Mesendoderm (in vitro differentiated cells): Measurements from ENCODE around the gene SCLY.
A peak's percentile ranks its signal among the peaks of the same experiment; 100 is the strongest.

Experiments
- DNase-seq: peaks from one replicate; pipeline ENCODE4 v3.0.0; 2013
- H2AK5ac ChIP-seq: 2 replicates; pipeline ENCODE4 v1.6.1; 2013; ENCODE audit warnings: low read length, inconsistent platforms
- H2BK120ac ChIP-seq: 2 replicates; pipeline ENCODE4 v1.6.1; 2013; ENCODE audit warnings: low read depth, mild to moderate bottlenecking, low read length, moderate library complexity, mixed read lengths
- H2BK15ac ChIP-seq: replicated peaks from 2 replicates; pipeline ENCODE4 v1.6.1; 2013; ENCODE audit warnings: low read depth, mild to moderate bottlenecking, moderate library complexity
- H2BK5ac ChIP-seq: 2 replicates; pipeline ENCODE4 v1.6.1; 2013; ENCODE audit warnings: low read length, inconsistent platforms
- H3K18ac ChIP-seq: 2 replicates; pipeline ENCODE4 v1.6.1; 2013; ENCODE audit warnings: mild to moderate bottlenecking, low read length, mixed read lengths
- H3K23ac ChIP-seq: one replicate; pipeline ENCODE4 v1.6.1; 2013; ENCODE audit warnings: low read length
- H3K27ac ChIP-seq: 2 replicates; pipeline ENCODE4 v1.5.1; 2013; ENCODE audit warnings: low read depth, mild to moderate bottlenecking, inconsistent platforms, low read length, moderate library complexity
- H3K27me3 ChIP-seq: 2 replicates; pipeline ENCODE4 v1.6.1; 2013; ENCODE audit warnings: low read length, control low read depth, mild to moderate bottlenecking, inconsistent platforms; ENCODE audit not compliant: insufficient read depth, poor library complexity
- H3K36me3 ChIP-seq: 2 replicates; pipeline ENCODE4 v1.6.1; 2013; ENCODE audit warnings: low read length, inconsistent platforms; ENCODE audit not compliant: control insufficient read depth, insufficient read depth
- H3K4ac ChIP-seq: one replicate; pipeline ENCODE4 v1.6.1; 2013; ENCODE audit warnings: low read depth, mild to moderate bottlenecking, low read length, moderate library complexity
- H3K4me1 ChIP-seq: 2 replicates; pipeline ENCODE4 v1.6.1; 2013; ENCODE audit warnings: low read depth, low read length, inconsistent platforms; ENCODE audit not compliant: control insufficient read depth
- H3K4me2 ChIP-seq: 2 replicates; pipeline ENCODE4 v1.6.1; 2013; ENCODE audit warnings: low read length
- H3K4me3 ChIP-seq: 2 replicates; pipeline ENCODE4 v1.5.1; 2013; ENCODE audit warnings: mild to moderate bottlenecking, low read length
- H3K56ac ChIP-seq: one replicate; pipeline ENCODE4 v1.6.1; 2013; ENCODE audit warnings: low read length
- H3K79me1 ChIP-seq: 2 replicates; pipeline ENCODE4 v1.6.1; 2013; ENCODE audit warnings: low read length, inconsistent platforms
- H3K79me2 ChIP-seq: 2 replicates; pipeline ENCODE4 v1.6.1; 2013; ENCODE audit warnings: mild to moderate bottlenecking, low read length; ENCODE audit not compliant: control insufficient read depth, insufficient read depth
- H3K9ac ChIP-seq: 2 replicates; pipeline ENCODE4 v1.6.1; 2013; ENCODE audit warnings: low read length, inconsistent platforms
- H4K5ac ChIP-seq: one replicate; pipeline ENCODE4 v1.6.1; 2013; ENCODE audit warnings: low read length
- H4K8ac ChIP-seq: one replicate; pipeline ENCODE4 v1.6.1; 2013; ENCODE audit warnings: low read depth, mild to moderate bottlenecking, control low read depth, low read length, moderate library complexity
- WGBS: extraction: QIAGEN DNeasy Blood & Tissue Kit; methylation state at CpG from one replicate; pipeline ENCODE4 v1.1.7; 2013; ENCODE audit warnings: low lambda C conversion rate, missing lambda C conversion rate; ENCODE audit not compliant: insufficient coverage; ENCODE audit errors: extremely low coverage; 5-methylcytosine and 5-hydroxymethylcytosine counted together

The SCLY gene

DNA sequence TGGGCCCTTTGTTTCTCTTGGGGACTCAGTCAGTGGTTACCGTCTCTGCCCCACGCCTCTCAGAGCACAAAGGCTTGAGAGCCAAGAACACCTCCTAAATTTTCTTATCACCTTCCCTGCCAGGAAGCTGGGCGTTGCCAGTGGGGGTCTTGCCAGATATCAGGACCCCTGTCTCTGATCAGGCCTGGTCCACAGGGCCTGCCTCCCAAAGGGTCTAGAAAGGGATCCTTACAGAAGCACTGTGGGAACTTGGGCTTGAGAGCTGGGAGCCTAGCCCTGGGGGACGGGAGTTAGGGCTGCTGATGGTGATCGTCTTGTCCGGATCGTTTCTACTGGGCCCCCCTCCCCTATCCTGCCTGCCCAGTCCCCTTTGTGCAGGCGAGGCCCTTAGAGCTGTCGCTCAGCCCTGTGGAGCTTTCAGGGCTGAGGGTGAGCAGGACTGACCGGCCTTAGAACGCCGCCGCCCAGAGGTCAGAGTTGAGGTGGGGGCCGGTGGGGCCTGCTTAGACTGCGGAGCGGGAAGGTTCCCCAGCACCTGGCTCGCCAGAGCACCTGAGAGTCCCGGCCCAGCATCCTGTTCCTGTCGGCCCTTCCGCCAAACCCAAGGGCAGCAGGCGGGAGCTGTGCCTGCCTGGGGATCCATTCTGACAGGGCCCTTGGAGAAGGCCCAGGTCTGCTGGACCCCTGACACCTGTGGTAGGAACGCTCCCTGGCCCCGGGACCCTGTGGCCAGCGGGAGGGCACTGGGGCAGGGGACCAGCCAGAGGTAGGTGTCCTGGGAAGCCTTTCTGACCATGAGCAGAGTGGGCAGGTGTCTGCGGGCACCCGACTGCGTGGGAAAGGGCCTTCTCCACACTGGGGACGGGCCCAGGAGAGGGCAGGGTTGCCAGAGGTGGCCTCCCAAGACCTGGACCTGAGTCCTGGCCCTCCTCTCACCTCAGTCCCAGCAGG lies 40.3 kb downstream of the SCLY start:
- WGBS, result no CpG with 5 or more reads among the region's 28 CpGs

DNA sequence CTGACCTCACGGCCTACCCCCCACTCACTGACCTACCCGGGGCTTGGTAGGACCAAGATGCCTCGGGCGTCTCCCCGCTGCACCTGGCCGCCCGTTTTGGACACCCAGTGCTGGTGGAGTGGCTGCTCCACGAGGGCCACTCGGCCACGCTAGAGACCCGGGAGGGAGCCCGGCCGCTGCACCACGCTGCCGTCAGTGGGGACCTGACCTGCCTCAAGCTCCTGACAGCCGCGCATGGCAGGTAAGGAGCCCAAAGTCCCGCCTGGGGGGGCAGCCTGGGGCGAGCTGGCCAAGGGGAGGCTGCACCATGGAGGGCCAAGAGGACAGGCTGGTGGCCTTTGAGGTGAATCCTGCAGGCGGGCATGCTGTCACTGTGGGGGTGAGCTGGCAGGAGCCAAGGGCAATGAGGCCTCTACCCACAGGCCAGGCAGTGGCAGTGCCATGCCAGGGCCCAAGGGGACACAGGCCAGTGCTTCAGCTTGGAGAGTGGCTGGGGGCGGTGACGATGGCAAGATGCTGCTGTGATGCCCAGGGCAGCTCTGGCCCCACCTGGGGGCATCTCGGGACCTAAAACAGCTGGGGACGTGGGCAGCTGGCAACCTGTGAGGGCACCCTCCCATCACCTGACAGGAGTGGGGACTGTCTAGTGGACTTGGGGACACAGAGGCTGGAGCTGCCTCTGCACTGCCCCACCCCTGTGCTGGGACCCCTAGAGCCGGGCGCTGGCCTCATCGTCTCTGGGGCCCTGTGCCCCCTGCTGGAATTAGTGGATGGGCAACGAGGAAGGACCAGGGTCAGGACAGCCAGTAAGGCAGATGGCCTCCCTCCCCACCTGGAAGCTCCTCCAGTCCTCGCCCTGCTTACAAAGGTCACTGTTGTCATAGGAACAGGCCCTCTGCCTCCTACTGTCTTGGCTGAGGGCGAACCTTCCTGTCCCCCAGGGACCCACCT lies 41.4 kb downstream of the SCLY start:
- DNase-seq, result peak; percentile 42
- WGBS, result no CpG with 5 or more reads among the region's 30 CpGs

More for the DNA sequence above, 40.3 kb downstream of the SCLY start:
- no peak overlapping the region for H3K18ac ChIP-seq
- H3K79me2 ChIP-seq, result no peaks in the 10 kb centered on the region
- no peaks in the 10 kb centered on the region for H3K4me1 ChIP-seq
- H4K5ac ChIP-seq, result no peak overlapping the region
- no peaks in the 10 kb centered on the region for H3K79me1 ChIP-seq
- no peak overlapping the region for H2BK5ac ChIP-seq
- no peaks in the 10 kb centered on the region for H3K27me3 ChIP-seq
- no peak for DNase-seq
- no peak overlapping the region for H3K27ac ChIP-seq
- H3K4me2 ChIP-seq, result no peak overlapping the region
- no peak overlapping the region for H3K4me3 ChIP-seq
- no peak overlapping the region for H2BK15ac ChIP-seq
- H3K4ac ChIP-seq, result no peak overlapping the region
- no peak overlapping the region for H2BK120ac ChIP-seq
- no peak overlapping the region for H2AK5ac ChIP-seq
- no peak overlapping the region for H4K8ac ChIP-seq
- H3K56ac ChIP-seq, result no peak overlapping the region
- no peak overlapping the region for H3K9ac ChIP-seq
- H3K36me3 ChIP-seq, result no peaks in the 10 kb centered on the region
- no peak overlapping the region for H3K23ac ChIP-seq

DNA sequence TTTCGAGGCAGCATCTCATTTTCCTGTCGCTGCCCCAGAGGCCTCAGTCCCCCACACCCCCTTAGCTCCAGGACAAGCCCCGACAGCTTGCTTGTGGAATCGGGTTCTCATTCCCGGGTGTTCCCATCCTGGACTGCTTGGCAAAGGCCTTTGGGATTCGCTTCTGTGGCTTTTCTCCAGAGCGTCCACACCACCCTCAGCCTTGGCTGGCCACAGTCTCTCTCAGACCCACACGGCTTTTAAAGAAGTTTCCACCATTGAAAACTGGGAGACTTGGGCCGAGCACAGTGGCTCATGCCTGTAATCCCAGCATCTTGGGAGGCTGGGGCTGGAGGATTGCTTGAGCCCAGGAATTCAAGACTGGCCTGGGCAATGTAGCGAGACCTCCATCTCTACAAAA lies 42.1 kb downstream of the SCLY start:
- Histone ChIP-seq H2BK120ac (no peak overlapping the region), H3K27me3 (no peaks in the 10 kb centered on the region), H4K5ac (no peak overlapping the region), H4K8ac (no peak overlapping the region), H3K36me3 (no peaks in the 10 kb centered on the region), H3K4me1 (no peaks in the 10 kb centered on the region), H3K27ac (no peak overlapping the region), H3K23ac (no peak overlapping the region), H3K56ac (no peak overlapping the region), H2AK5ac (no peak overlapping the region), H3K4me3 (no peak overlapping the region), H3K79me1 (no peaks in the 10 kb centered on the region), H3K18ac (no peak overlapping the region), H3K4ac (no peak overlapping the region), H3K9ac (no peak overlapping the region), H2BK5ac (no peak overlapping the region), H2BK15ac (no peak overlapping the region), H3K4me2 (no peak overlapping the region), H3K79me2 (no peaks in the 10 kb centered on the region)
- no peak for DNase-seq
- WGBS, result no CpG with 5 or more reads among the region's 10 CpGs

More for the DNA sequence above, 41.4 kb downstream of the SCLY start:
- H3K9ac ChIP-seq, result no peak overlapping the region
- H3K56ac ChIP-seq, result no peak overlapping the region
- H3K4ac ChIP-seq, result no peak overlapping the region
- no peak overlapping the region for H3K4me2 ChIP-seq
- no peaks in the 10 kb centered on the region for H3K4me1 ChIP-seq
- no peak overlapping the region for H2BK5ac ChIP-seq
- no peaks in the 10 kb centered on the region for H3K36me3 ChIP-seq
- H3K27ac ChIP-seq, result no peak overlapping the region
- H3K18ac ChIP-seq, result no peak overlapping the region
- H3K4me3 ChIP-seq, result no peak overlapping the region
- no peak overlapping the region for H2BK15ac ChIP-seq
- no peak overlapping the region for H4K8ac ChIP-seq
- H3K79me1 ChIP-seq, result no peaks in the 10 kb centered on the region
- no peaks in the 10 kb centered on the region for H3K27me3 ChIP-seq
- no peak overlapping the region for H4K5ac ChIP-seq
- H2BK120ac ChIP-seq, result no peak overlapping the region
- H2AK5ac ChIP-seq, result no peak overlapping the region
- no peak overlapping the region for H3K23ac ChIP-seq
- no peaks in the 10 kb centered on the region for H3K79me2 ChIP-seq

DNA sequence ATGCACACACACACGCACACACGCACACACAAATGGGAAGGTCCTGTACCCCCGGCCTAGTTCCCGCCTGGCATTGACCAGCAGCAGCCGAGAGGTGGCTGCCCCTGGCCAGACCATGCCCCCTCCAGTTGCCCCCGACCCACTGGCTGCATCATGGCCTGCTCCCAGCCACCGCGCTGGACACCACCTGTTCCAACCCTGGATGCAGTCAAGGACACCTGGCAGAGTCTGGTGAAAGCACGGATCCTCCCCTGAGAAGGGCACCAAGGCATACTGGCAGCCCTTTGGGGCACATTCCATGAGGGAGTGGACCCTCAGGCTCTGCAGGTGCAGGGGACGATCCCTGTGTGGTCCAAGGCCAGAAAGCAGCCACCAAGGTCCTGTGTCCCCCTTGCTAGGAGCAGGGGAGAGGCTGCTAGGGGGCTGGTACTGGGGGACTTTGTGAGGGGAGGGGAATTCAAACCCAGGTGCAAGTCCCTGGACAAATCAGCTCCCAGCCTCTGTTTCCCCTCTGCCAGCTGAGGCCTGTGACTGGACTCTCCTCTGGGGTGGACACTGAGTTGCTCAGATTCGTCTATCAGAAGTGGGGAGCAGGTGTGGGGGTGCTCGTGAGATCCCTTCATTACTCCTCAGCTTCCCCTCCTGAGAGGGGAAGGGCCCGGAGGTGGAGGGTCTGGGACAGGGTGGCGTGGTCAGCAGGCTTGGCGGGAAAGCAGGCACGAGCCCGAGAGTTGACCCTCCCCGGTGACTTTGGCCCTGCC lies 42.8 kb downstream of the SCLY start:
- WGBS, result no CpG with 5 or more reads among the region's 18 CpGs
- no peak overlapping the region for H2BK15ac ChIP-seq
- H3K18ac ChIP-seq, result no peak overlapping the region
- no peak overlapping the region for H3K4me2 ChIP-seq
- H3K4me3 ChIP-seq, result no peak overlapping the region
- H2AK5ac ChIP-seq, result no peak overlapping the region
- no peak for DNase-seq
- no peak overlapping the region for H2BK120ac ChIP-seq
- H3K4ac ChIP-seq, result no peak overlapping the region
- no peak overlapping the region for H4K8ac ChIP-seq
- H3K4me1 ChIP-seq, result no peaks in the 10 kb centered on the region
- H3K27ac ChIP-seq, result no peak overlapping the region
- no peak overlapping the region for H3K23ac ChIP-seq
- H3K56ac ChIP-seq, result no peak overlapping the region
- no peaks in the 10 kb centered on the region for H3K27me3 ChIP-seq
- H4K5ac ChIP-seq, result no peak overlapping the region
- no peaks in the 10 kb centered on the region for H3K79me2 ChIP-seq
- no peak overlapping the region for H2BK5ac ChIP-seq
- H3K79me1 ChIP-seq, result no peaks in the 10 kb centered on the region
- no peaks in the 10 kb centered on the region for H3K36me3 ChIP-seq
- H3K9ac ChIP-seq, result no peak overlapping the region

DNA sequence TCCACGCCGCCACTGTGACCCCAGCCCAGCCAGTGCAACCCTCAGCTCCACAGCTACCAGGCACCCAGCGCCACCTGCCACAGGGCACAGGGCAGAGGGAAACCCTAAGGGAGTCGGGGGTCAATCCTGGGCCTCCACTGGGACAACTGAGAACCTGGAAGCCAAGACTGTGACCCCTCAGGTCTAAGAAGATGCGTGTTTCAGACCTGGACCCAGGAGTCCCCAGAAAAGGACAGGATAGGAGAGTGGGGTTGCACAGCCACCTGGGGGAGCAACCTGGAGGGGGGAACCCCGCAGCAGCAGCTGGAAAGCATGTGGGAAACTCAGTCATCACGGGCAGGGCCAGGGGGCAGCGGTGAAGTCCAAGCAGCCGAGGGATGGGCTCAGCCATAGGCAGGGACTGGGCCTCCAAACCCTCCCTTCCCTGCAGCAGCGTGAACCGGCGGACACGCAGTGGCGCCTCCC lies 43.5 kb downstream of the SCLY start:
- H3K4me3 ChIP-seq, result no peak overlapping the region
- no peak overlapping the region for H3K9ac ChIP-seq
- H3K27ac ChIP-seq, result no peak overlapping the region
- no peak overlapping the region for H2AK5ac ChIP-seq
- no peaks in the 10 kb centered on the region for H3K79me1 ChIP-seq
- H3K56ac ChIP-seq, result no peak overlapping the region
- H3K4ac ChIP-seq, result no peak overlapping the region
- no peak overlapping the region for H3K23ac ChIP-seq
- H3K4me2 ChIP-seq, result no peak overlapping the region
- H3K27me3 ChIP-seq, result no peaks in the 10 kb centered on the region
- H3K4me1 ChIP-seq, result no peaks in the 10 kb centered on the region
- no peaks in the 10 kb centered on the region for H3K36me3 ChIP-seq
- no peak overlapping the region for H4K8ac ChIP-seq
- H3K18ac ChIP-seq, result no peak overlapping the region
- H3K79me2 ChIP-seq, result no peaks in the 10 kb centered on the region
- H4K5ac ChIP-seq, result no peak overlapping the region
- DNase-seq, result no peak
- no peak overlapping the region for H2BK15ac ChIP-seq
- no CpG with 5 or more reads among the region's 14 CpGs for WGBS
- H2BK120ac ChIP-seq, result no peak overlapping the region
- no peak overlapping the region for H2BK5ac ChIP-seq
